Activated T-cell treated with anti-CD3 and anti-CD28 coated beads, Interleukin-2, amount 50 U/mL, for 4 hours (primary cell): ENCODE results near the gene ZNF561. TPM values are rescaled to one million over a fixed set of nuclear protein-coding genes. Genes with fewer than 3 reads are reported as not detected.

ENCODE experiments used
- total RNA-seq, 3 donors: library from RNA; stranded (reverse); gene quantifications; one replicate each; pipeline ENCODE4 v1.2.1, GENCODE V29; 2021

Gene ZNF561
- total RNA-seq, 3 donors from 2014 or later, result 19.1 to 32.1 (median 22.9) TPM

Other genes with a start within 250 kb of the ZNF561 start
- gene ZNF266, start 185.7 kb downstream of the ZNF561 start, total RNA-seq, result 10 to 100 TPM; 17.9 to 26.5 (median 21.9) TPM
- not detected for gene ZNF560, start 122.6 kb downstream of the ZNF561 start, total RNA-seq
- gene ZNF426, start 82.6 kb downstream of the ZNF561 start, total RNA-seq, result 10 to 100 TPM; 11.4 to 12.8 (median 12.4) TPM
- 10 to 100 TPM; 63.3 to 70.0 (median 69.7) TPM for gene ZNF121, start 36.7 kb downstream of the ZNF561 start, total RNA-seq
- gene ZNF562, start 53.9 kb upstream of the ZNF561 start, total RNA-seq, result 10 to 100 TPM; 29.4 to 34.1 (median 33.5) TPM
- 1 to 10 TPM; 2.6 to 3.1 (median 2.7) TPM for gene ZNF846, start 147.5 kb upstream of the ZNF561 start, total RNA-seq
- gene FBXL12, start 197.8 kb upstream of the ZNF561 start, total RNA-seq, result 10 to 100 TPM; 20.8 to 22.7 (median 22.3) TPM
- gene UBL5, start 206.7 kb upstream of the ZNF561 start, total RNA-seq, result 100 to 1,000 TPM; 323 to 345 (median 343) TPM
- 10 to 100 TPM; 95.8 to 99.4 (median 97.9) TPM for gene PIN1, start 214.1 kb upstream of the ZNF561 start, total RNA-seq